Stomach smooth muscle (tissue), 2 donors: ENCODE results near the gene KLF8.

Experiments
- H3K27ac ChIP-seq: one replicate; pipeline ENCODE4 v1.7.0; 2013; ENCODE audit warnings: mild to moderate bottlenecking, low read length, inconsistent platforms
- H3K27me3 ChIP-seq, 2 donors: one replicate each; pipeline ENCODE4 v1.7.0; 2013; ENCODE audit warnings: low read length in 2 of 2; ENCODE audit not compliant: insufficient read depth in 2 of 2, control insufficient read depth in 1 of 2
- H3K36me3 ChIP-seq, 2 donors: one replicate each; pipeline ENCODE4 v1.7.0; 2013; ENCODE audit warnings: low read length in 2 of 2; ENCODE audit not compliant: control insufficient read depth in 2 of 2, insufficient read depth in 2 of 2
- H3K4me1 ChIP-seq: one replicate; pipeline ENCODE4 v1.7.0; 2013; ENCODE audit warnings: low read length; ENCODE audit not compliant: control insufficient read depth, insufficient read depth
- H3K4me3 ChIP-seq, 2 donors: one replicate each; pipeline ENCODE4 v1.7.0; 2013; ENCODE audit warnings: low read length in 2 of 2
- H3K9ac ChIP-seq, 2 donors: one replicate each; pipeline ENCODE4 v1.7.0; 2013; ENCODE audit warnings: low read length in 2 of 2, mild to moderate bottlenecking in 1 of 2
- H3K9me3 ChIP-seq, 2 donors: one replicate each; pipeline ENCODE4 v1.7.0; 2013; ENCODE audit warnings: low read length in 2 of 2; ENCODE audit not compliant: control insufficient read depth in 2 of 2
- donor health status: healthy.
- donor health status: Pancreatic carcinoma.

Gene KLF8

GRCh38 chrX:56309881-56310280, 77.7 kb downstream of the KLF8 start:
- H3K27me3 ChIP-seq = no peaks in the 10 kb centered on the region
- H3K4me3 ChIP-seq = no peak overlapping the region
- no peaks in the 10 kb centered on the region for H3K9me3 ChIP-seq
- H3K9ac ChIP-seq = no peak overlapping the region
- H3K4me1 ChIP-seq = no peaks in the 10 kb centered on the region
- no peak overlapping the region for H3K27ac ChIP-seq
- H3K36me3 ChIP-seq = no peaks in the 10 kb centered on the region

DNA sequence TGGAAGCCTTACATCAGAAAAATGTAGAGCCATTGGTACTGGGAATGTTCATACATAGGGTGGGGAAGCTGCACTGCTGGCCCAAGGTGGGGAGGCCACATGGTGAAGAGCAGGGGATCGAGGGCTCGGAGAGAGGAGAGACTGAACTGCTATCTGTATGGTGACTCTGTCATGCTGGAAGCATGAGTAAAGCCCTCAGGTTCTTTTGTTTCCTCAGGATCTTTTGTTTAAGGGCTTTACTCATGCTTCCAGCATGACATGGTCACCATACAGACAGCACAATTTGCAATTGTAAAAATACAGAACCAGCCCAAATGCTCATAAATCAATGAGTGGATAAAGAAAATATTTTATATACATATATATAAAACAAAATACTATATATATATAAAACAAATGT, 78.4 kb downstream of the KLF8 start:
- H3K27ac ChIP-seq = no peak overlapping the region
- H3K9ac ChIP-seq = no peak overlapping the region
- no peaks in the 10 kb centered on the region for H3K9me3 ChIP-seq
- no peaks in the 10 kb centered on the region for H3K27me3 ChIP-seq
- H3K36me3 ChIP-seq = no peaks in the 10 kb centered on the region
- no peaks in the 10 kb centered on the region for H3K4me1 ChIP-seq
- no peak overlapping the region for H3K4me3 ChIP-seq

DNA sequence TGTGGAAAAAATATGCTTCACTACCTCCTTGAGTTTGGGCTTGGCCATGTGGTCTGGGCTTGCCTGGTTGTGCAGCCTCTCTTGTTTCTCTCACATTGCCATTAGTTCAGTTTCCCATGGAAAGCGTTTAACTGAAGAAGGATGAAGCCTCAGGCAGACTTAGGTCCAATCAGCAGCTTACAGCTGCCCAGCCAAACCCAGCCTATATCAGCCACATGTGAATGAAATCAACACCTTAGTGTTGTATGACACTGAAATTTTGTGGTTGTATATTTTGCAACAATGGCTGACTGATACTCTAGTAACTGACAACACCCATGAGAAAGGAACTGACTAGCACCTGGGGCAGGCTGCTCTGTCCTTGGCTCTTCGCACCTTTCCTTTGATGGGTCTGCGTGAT, 81.2 kb downstream of the KLF8 start:
- Histone ChIP-seq H3K9me3 (no peaks in the 10 kb centered on the region), H3K36me3 (no peaks in the 10 kb centered on the region), H3K27me3 (peaks cover 0 to 6% of the 10 kb centered on the region in 2 donors), H3K4me1 (no peaks in the 10 kb centered on the region), H3K4me3 (no peak overlapping the region), H3K9ac (no peak overlapping the region), H3K27ac (no peak overlapping the region)

GRCh38 chrX:56314334-56314733, 82.2 kb downstream of the KLF8 start:
- Histone ChIP-seq H3K9ac (no peak overlapping the region), H3K36me3 (no peaks in the 10 kb centered on the region), H3K4me3 (no peak overlapping the region), H3K4me1 (no peaks in the 10 kb centered on the region), H3K9me3 (no peaks in the 10 kb centered on the region), H3K27me3 (peaks cover 0 to 12% of the 10 kb centered on the region in 2 donors), H3K27ac (no peak overlapping the region)

GRCh38 chrX:56318076-56318475, 85.9 kb downstream of the KLF8 start:
- no peak overlapping the region for H3K4me3 ChIP-seq
- no peak overlapping the region for H3K9ac ChIP-seq
- no peaks in the 10 kb centered on the region for H3K36me3 ChIP-seq
- no peaks in the 10 kb centered on the region for H3K9me3 ChIP-seq
- H3K4me1 ChIP-seq = no peaks in the 10 kb centered on the region
- no peak overlapping the region for H3K27ac ChIP-seq
- H3K27me3 ChIP-seq = peaks cover 0 to 12% of the 10 kb centered on the region in 2 donors

GRCh38 chrX:56319165-56319564, 87.0 kb downstream of the KLF8 start:
- Histone ChIP-seq H3K4me3 (no peak overlapping the region), H3K36me3 (no peaks in the 10 kb centered on the region), H3K9ac (no peak overlapping the region), H3K27ac (no peak overlapping the region), H3K9me3 (no peaks in the 10 kb centered on the region), H3K27me3 (peaks cover 0 to 12% of the 10 kb centered on the region in 2 donors), H3K4me1 (no peaks in the 10 kb centered on the region)
